Cerebellar cortex (tissue), 1 donor: ENCODE measurements around the gene MPEG1.

ENCODE experiments used
- DNase-seq: peaks from one replicate; pipeline ENCODE4 v3.0.0-alpha.2; 2015; ENCODE audit warnings: low spot score

MPEG1 gene

DNA sequence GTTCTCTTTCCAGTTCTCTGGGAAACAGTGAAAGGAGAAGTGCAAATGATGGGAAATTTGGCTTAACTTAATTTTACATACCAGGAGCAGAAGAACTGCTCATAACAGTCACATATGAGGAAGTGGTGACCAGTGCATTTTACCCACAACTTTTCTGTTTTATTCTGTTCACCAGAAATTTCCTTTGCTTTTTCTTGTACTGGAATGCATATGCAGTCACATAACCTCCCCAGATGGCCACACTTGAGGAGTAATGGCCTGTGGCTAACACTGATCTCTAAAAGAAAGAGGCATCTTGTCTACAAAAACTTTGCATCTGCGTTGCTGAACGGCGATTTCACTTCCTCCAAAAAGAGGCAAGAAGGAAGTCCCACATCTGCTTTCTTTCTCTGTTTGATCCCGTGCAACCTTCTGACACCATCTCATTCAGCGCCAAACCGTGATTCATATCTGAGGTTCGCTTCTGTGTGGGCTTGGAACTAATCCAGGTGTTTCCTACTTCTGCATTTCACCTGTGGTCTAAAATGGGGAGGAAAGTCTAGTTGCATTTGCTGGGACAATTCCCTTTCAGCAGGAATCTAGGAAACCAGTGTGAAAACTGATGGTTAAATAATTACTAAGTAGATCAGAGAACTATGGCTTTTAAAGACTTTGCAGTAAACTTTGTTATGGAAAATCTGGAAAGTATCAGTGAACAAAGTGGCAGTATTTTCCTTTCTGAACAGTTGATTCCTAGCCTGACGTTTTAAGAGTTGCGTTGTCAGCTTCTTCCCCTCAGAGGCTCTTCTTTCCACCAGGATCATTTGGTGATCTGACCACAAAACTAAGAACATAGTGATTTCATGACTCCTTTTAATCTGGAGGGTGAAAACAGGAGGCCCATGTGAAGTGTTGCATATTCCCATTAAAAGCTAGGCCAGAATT is 4.2 kb upstream of the MPEG1 start:
- no peak for DNase-seq

DNA sequence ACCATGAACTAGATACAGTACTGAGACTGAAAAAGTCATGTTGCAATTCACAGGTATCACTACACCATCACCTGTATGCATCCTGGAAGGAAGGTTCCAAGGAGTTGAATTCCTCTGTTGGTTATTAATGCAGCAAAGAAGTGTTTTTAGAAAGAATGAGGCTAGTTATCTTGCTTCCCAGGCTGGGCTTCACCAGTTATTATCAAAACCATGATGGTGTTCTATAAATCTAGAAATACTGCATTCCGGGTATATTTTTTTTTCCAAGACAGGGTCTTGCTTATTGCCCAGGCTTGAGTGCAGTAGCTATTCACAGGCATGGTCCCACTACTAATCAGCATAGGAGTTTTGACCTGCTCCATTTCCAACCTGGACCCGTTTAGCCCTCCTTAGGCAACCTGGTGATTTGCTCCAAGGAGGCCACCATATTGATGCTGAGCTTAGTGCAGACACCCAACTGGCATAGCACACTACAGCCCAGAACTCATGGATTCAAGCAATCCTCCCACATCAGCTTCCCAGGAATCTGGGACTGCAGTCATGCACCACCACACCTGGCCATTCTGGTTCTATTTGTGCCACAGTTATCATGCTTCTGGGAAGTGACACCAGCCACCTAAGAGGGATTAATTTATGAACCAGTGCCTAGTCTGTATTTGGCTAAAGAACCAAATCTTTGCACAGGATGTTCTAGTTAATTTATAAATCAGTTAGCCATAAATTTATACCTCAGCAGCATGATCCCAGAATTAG is 1.6 kb upstream of the MPEG1 start:
- no peak for DNase-seq

DNA sequence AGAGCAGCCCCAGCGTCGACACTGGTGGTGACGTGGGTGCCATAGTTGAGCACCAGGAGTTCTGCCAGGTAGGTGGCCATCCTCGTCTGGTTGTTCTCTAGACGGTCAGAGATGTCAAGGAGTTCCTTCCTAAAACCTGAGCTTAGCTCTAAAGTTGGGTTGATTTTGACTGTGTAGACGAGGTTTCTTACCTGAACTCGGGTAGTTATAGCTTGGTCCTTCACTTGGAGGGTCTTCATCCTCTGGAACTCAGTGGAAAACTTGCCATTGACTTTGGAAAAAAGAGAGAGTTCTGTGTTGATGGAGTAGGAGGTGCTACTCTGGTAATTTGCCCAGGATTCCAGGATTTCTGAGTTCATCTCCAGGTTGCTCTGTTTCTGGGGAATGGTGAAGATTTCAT is 505 bp downstream of the MPEG1 start:
- DNase-seq = no peak

DNA sequence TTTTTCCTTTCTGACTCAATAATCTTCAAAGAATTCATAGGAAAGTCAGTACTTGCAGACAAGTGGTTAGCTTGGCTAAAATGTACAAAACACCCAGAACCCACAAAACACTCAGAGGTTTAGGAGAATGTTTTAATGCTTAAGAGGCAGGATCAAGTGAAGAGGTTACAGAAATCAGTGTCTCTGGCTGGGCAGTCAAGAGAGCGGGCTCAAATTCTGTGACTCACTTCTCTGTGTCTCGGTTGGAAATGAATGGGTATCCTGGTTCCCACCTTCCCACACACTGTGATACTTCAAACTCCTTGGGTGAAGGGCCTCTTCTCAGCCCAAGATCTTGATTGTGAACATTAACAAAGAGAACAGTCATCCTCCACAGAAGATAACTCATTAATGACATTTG is 3.8 kb downstream of the MPEG1 start:
- no peak for DNase-seq

DNA sequence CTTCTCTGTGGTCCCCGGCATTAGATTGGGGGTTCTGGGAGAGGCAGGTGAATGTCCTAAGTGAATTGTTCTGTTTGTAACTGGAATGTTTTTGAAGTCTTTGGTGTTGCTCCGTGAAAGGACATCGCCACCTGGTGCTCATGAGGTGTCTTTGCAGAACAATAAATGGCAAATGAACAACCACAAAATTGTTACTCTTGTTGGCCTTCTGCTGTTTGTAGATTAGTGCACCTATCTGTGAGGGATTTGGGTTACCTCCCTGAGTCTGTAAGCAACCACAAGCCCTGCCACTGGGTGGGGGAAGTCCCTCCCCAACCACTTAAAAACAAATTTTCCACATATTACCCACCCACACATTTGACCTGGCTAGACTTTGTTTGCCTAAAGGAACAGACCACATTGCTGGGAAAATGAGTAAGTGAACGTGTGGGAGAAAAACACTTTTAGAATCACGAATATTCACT is 4.7 kb downstream of the MPEG1 start:
- peak; percentile 61 for DNase-seq

DNA sequence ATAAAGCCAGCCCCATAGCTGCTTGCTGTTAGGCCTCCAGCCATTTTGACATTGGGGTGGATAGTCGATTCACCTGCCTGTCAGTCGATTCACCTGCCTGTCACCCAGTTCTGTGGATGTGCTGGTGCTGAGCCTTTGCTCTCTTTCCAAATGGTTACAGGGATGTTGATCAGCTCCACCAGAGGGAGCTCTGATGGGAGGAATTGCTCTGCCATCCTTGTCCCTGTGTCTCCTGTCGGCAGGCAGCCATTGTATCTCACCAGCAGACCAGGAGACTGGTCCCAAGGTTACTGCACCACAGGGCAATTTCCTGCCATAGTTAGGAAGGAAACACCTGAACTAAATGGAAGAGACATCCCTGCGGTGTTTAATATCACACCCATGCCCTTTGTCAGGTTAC is 6.1 kb downstream of the MPEG1 start:
- peak; percentile 34 for DNase-seq

DNA sequence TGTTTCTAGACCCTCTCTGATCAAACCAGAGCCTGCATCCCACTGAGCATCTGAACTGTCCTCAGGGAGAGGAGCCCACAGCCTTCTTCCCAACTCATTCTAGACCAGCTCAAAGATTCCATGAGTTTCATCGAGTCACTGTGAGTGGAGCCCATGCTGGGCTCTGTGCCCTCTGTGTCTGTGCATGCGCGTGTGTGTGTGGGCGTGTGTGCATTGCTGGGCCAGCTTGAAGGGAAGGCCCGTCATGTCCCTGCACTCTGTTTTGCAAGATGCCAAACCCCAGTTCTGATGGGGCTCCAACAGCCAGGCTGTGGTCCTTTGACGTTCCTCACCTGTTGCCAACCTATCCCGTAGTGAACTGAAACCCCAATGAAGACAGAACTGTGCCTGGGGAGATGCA is 7.1 kb downstream of the MPEG1 start:
- DNase-seq = no peak

DNA sequence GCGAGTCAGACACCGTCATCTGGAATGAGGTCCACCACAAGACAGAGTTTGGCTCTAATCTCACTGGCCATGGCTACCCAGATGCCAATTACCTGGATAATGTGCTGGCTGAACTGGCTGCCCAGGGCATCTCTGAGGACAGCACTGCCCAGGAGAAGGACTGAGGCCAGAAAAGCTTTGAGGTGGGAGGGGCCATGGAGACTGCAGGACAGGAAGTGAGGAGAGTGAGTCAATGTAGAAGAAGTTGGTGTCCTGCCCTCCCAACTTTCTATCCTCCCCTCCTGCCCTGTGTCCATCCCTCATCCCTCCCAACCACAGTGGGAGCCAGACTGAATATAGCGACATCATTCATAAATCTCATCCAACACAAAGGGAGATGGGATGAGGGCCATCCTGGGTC is 8.0 kb downstream of the MPEG1 start:
- no peak for DNase-seq

DNA sequence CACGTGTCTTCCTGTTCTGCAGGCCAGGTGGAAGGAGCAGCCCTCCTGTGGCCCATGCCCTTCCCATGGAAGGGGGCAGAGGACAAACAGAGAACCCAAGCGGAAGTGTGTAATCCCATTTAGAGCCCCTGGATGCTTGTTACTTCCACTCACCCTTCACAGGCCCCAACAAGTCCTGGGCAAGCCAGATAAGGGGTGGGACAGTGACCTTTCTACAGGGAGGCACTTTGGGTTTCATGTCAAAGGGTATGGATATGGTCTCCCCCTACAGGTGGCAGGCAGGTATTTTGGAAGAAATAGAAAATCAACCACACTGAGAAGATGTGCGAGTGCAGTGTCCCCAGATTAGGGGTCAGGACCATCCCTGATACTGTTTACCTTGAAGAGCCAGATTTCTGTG is 11.4 kb downstream of the MPEG1 start:
- no peak for DNase-seq

DNA sequence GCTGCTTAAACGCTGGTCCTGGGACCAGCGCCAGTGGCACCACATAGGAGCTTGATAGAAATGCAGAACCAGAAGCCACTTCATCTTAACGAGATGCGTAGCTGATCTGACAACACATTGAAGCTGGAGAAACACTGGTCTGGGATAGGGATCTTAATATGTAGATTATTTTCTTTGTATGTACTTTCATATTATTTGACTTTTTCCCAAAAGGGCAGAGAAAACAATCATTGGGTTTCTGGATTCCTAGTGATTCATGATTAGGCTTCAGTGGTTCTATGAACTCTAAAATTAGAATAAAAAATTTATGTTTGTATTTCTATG is 12.3 kb downstream of the MPEG1 start:
- DNase-seq = peak; percentile 15

DNA sequence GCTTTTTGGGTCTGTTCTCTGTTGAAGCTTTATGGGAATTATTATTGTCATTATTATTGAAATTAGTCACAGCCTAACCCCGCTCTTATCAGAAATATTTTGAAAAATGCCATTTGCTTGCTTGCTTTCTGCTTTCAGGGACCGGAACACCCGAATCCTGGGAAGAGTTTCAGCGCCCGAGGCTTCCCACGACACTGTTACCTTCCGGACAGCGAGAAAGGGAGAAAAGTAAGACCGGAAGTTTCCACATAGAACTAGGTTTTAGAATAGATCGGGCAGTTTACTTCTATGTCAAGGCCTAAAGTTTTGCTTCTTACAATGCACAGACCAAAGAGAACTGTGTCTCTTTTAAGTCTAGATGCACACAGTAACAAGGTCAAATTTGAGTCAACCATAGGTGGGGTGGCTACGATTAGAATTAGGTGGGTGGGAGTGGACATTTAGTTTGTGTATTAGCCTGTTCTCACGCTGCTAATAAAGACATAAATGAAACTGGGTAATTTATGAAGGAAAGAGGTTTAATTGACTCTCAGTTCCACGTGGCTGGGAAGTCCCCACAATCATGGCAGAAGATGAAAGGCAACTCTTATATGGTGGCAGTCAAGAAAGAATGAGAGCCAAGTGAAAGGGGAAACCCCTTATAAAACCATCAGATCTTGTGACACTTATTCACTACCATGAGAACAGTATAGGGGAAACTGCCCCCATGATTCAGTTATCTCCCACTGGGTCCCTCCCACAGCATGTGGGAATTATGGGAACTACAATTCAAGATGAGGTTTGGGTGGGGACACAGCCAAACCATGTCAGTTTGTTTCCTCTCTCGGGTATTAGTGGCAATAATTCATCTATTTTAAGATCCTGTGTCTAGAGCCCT is 12.9 kb downstream of the MPEG1 start:
- DNase-seq = no peak

DNA sequence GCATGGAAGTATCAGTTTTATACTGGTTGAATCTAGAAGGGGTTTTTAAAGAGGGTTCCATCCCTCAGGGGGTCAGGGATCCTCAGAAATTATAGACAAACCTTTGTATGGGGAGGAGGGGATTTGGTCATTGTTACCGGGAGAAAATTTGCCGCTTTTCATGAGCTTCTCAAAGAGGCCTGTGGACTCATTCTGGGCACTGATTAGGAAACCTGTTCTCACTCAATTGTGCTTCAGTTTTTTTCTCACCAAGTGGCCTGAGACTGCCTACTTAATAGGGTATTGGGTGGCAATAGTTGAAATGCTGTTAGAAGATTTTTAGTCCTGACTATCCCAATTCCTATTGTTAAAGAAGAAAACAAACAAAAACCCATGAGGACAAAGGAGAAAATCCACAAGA is 14.0 kb downstream of the MPEG1 start:
- DNase-seq = no peak

DNA sequence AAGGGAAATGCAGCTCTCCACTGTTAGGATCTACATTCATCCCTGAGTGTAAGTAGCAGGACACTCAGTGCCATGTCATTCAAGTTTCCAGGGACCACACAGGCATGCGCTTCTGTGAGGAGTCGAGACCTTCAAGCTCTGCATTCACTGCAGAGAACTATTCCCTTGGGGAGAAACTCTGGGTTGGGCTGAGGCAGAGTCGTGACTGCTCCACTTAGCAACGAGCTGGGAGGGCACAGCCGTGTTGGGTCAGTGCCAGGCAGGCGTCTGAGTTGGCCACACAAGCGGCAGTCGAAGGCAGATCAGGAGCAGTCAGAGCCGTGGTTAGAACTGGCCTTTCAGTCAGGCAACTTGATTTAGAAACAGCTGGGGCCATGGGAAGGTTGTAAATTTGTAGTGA is 14.7 kb downstream of the MPEG1 start:
- DNase-seq = peak; percentile 32

DNA sequence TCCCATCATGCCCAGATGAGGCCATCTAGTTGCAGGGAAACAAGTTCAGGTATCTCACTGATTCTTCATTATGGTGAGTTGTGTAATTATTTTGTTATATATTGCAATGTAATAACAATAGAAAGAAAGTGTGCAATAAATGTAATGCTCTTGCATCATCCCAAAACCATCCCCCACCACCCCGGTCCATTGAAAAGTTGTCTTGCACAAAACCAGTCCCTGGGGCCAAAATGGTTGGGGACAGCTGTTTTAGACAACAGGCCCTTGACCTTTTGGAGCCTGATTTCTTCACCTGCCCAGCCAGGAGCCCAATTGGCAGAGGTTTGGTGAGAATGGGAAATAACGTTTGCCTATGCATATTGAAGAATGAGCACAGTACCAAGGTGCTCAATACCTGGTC is 15.9 kb downstream of the MPEG1 start:
- DNase-seq = no peak

DNA sequence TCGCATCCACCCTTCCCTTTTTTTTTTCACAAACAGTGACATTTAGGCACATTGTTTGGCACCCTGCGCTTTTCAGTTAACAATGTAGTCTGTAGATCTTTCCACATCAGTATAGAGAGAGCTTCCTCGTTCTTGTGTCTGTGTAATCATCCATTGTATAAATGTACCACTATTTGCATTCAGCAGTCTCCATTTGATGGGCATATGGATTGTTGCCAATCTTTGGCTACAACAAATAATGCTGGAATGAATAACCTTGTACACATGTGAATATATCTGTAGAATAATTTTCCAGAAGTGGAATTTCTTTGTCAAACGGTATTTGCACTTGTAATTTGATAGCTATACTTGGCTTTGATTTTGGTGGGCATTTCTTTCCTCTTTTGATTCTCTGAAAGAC is 17.1 kb downstream of the MPEG1 start:
- DNase-seq = no peak

DNA sequence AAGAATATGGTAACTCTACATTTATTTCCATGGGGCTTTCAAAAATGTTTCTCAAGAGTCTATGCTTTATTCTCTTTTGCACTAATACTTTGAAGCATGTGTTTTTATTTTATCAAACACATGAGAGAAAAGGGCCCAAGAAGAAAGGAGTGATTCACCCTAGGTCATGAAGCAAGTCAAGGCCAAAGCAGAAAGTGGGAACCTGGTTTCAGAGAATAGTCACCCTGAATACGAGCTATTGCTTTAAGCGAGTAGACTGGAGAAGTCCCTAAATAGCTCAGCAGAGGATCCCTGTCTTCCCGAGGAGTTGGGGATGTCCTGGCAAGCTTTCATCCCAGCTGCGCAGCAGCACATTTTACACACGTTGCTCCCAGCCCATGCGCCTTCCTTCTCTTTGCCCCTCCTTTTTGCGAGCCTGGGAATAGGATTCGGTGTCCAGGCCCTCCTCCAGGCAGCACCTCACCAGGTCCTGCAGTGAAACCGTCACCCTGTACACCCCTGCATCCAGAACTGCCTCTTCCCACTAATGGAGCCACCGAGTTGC is 19.1 kb downstream of the MPEG1 start:
- DNase-seq = no peak

DNA sequence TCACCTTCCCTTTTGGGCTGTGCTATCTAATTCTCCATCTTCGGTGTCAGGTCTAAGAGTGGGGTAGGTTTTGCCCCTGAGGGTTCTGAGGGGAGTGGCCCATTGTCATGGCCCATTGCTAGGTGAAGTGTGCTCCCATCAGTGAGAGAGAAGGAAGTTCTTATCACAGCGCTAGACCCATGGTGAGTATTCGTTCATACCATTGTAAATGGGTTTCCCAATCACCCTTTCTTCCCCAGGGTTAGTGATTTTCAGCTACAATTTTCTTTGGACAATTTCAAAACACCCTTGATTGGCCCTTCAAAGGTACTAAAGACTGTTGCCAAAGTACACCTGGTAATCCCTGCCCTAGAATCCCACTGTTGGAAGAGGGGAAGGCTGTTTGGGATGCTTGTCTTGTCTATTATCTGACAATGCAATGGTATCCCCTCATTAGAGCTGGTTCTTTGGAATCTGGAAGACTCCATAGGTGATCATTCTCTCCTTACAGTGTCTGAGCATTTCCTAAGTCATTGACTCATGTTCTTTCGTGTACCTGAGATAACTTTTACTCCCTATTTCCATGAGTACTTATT is 20.2 kb downstream of the MPEG1 start:
- DNase-seq = no peak

DNA sequence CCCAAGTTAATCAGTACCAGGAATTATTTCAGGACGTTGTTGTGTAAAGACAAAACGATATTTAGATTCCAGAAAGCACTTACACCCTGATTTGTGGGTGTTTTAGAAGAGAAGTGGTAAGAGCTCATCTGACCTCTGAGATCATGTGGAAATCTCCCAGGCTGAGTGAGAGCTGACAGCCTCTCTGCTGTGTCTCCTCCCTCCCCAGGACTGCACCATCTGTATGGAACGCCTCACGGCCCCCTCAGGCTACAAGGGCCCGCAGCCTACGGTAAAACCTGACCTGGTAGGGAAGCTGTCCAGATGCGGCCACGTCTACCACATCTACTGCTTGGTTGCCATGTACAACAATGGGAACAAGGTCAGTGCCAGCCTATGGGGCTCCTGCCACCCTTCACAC is 20.8 kb downstream of the MPEG1 start:
- no peak for DNase-seq

DNA sequence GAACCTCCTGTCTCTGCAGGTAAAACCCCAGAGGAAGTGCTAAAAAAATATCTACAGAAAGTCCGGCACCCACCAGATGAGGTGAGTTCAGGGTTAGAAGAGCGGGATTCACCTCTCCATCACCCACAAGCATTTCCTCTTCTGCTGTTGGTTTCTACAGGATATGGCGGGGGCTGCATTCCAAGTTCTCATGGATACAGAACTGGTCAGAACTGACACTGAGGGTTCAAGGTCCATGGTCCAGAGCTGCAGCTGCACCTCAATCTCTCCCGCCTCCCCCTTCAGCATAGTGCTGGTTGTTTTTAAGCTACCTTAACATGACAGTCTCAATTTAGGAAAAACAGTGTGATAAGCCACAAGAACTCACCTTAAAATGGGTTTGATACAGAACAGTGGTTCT is 21.6 kb downstream of the MPEG1 start:
- DNase-seq = no peak

DNA sequence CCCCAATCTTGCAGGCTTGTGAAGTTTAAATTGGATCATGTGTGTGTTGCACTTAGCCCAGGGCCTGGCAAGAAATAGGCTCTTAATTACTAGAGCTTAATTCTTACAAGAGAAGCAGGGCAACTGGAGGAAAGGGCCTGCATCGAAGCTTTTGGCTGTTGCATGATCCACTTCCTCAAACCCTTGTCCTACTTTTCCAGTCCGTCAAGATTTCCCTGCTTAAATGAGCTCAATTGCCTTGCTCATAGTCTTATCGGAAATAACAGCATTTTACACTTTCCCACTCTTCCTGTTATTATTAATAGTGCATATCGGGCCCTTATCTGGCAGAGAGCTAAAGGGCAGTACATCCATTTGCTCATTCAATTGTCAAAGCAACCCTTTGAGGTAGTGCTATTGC is 22.7 kb downstream of the MPEG1 start:
- DNase-seq = no peak

DNA sequence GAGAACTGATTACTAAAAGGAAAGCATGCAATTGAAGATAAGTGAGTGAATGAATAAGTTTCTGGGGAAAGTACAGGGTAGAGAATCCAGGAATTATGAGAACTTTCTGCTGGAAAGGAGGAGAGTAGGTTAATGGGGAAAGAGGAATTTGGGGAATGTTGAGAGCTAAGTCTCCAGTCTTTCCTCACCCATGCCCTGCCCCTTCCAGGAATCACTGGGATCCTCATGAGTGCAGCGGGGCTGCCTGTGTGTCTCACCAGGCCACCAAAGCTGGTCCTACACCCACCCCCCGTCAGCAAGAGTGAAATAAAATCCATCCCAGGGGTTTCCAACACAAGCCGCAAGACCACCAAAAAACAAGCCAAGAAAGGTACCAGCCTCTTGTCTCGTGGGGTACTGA is 23.8 kb downstream of the MPEG1 start:
- DNase-seq = no peak

DNA sequence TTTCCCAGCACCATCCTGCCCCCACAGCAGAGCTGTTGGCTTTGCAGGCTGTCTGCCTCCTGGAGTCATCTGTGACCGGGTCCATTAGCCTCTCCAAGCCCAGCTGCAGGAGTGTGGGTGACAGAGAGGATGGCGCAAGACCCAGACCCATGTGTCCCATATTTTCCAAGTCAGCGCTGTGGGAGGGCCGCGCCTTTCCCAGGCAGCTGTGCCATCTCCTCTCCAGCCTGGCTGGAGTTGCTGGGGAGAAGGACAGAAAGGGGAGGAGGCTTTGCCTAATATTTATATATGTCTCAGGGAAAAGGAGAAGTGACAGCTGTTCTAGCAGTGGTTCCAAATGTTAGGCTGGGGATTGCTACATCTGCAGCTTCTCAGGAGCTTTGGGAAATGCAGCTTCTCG is 25.1 kb downstream of the MPEG1 start:
- no peak for DNase-seq
